ENCODE measurements around the gene SLC10A3. TPM values are rescaled to one million over a fixed set of nuclear protein-coding genes. Genes with fewer than 3 reads are reported as not detected.
A peak's percentile ranks its signal among the peaks of the same experiment; 100 is the strongest.

SLC10A3 gene, protein sequence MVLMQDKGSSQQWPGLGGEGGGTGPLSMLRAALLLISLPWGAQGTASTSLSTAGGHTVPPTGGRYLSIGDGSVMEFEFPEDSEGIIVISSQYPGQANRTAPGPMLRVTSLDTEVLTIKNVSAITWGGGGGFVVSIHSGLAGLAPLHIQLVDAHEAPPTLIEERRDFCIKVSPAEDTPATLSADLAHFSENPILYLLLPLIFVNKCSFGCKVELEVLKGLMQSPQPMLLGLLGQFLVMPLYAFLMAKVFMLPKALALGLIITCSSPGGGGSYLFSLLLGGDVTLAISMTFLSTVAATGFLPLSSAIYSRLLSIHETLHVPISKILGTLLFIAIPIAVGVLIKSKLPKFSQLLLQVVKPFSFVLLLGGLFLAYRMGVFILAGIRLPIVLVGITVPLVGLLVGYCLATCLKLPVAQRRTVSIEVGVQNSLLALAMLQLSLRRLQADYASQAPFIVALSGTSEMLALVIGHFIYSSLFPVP
- total RNA-seq (2014; rRNA removed; shearing (Covaris generic)) = 26.9 and 28.0 TPM in 2 replicates
- 32.6 and 35.8 TPM in 2 replicates for polyA plus RNA-seq (2015; cell fraction: cytosol; rRNA removed)
- 16.5 and 17.7 TPM in 2 replicates for polyA plus RNA-seq (2015; cell fraction: nucleus; rRNA removed)

DNA sequence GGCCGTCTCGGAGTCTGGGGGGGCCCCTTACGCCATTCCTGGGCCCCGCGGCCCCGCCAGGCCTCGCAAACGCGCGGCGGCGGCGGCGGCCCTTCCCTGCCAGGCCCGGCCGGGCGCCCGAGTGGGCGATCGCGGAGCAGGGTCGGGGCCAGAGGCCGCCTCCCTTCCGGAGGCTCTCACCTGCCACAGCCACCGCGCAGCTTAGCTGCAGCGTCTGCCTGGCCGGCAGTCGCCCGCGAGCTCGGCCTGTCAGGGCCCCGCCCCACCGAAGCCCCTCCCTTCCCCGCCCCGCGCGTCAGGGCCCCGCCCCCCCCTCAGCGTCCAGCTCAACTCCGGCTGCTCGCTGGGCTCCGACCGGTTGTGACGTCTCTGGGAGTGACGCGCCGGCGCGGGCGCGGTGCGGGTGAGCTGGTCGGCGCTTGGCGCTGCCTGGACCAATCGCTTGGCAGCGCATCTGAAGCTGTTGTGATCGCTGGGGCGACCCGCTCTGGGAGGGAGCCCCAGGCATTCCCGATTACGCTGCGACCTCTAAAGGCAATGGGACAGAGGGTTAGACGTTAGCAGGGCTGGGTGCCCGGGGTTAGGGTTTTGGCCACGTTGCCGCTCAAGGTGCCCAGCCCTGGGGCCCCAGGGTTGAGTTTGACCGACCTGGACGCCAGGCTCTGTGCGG is at the start of gene SLC10A3:
Gene SLC10A3 (minus strand): TSS at position 216 of the 670 bp plus-strand sequence. CDS start 1,689 bp downstream, outside the sequence.
- peak; percentile 91 for DNase-seq (ENCODE audit: low read depth)

DNA sequence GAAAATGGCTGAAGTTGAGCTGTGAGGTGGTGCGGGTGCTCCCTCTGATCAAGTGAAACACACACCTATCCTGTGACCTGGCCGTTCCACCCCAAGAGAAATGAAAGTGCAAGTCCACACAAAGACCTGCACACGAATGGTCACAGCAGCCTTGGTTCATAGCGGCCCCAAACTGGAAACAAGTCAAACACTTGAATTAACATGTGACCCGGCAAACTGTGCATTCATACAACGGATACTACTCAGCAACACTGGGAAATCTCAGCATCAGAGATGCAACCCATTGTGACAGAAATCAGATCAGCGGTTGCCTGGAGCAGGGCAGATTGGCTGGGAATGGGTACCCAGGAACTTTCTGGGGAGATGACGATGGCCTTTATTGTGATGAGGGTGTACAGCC is 48.6 kb upstream of the SLC10A3 start:
- no peak for DNase-seq (ENCODE audit: low read depth)

DNA sequence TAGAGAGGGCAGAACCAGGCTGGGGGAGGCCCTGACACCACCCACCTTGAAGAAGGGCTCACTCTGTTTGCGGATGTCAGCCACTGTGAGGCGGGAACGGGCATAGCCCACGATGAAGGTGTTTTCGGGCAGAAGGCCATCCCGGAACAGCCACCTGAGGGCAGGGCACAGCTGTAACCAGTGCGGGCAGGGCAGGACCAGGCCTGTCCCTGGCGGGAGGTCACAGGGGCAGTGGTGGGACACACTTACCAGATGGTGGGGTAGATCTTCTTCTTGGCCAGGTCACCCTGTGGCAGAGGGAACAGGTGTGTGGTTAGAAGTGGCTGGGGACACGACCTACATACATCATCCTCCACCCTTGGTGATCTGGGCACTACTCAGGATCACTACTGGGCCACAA is 45.5 kb upstream of the SLC10A3 start:
- no peak for DNase-seq (ENCODE audit: low read depth)

DNA sequence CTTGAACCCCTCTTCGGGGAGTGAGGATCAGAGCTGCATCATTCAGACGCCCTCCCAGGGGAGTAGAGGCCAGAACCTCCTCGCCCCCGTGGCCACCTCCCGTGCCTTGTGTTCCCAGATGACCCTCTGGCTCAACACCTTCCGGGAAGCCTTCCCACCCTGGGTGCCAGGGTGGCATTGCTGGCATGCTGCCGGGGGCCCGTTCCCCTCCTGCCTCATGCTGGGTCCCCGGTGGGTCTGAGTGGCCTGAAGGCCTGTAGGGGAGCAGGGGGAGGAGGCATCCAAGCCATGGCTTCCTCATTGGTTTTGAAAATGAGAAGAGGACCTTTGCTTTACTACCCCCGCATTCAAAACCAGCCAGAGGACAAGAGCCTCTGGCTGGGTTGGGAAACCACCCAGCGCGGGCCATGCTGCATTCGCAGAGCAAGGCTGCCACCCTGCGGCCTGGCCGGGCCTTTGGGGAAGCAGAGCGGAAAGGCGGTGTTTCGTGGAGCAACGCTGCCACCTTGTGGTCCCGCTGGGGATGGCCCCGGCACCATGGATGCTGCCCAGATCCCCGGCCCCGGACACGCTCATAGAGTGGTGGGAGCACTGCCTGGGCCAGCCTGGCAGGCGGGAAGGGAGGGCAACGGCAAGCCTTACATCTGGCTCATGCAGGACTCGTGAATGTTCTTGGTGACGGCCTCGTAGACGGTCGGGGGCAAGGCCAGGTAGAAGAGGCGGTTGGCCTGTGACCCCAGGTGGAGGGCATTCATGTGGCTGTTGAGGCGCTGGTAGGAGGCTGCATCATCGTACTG is 44.3 kb upstream of the SLC10A3 start:
- DNase-seq (ENCODE audit: low read depth) = peak; percentile 68

DNA sequence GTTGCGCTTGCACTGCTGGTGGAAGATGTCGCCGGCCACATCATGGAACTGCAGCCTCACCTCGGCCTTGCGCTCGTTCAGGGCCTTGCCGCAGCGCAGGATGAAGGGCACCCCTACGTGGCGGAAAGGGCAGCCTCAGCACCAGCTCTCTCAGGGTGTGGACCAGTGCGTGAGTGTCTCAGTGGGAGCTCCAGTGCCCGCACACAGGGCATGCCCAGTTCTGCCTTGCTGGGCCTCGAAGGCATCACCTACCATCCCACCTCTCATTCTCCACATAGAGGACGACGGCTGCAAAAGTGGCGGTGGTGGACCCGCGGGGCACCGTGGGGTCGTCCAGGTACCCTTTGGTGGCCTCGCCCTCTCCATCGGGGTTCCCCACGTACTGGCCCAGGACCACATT is 42.3 kb upstream of the SLC10A3 start:
- DNase-seq (ENCODE audit: low read depth) = no peak

DNA sequence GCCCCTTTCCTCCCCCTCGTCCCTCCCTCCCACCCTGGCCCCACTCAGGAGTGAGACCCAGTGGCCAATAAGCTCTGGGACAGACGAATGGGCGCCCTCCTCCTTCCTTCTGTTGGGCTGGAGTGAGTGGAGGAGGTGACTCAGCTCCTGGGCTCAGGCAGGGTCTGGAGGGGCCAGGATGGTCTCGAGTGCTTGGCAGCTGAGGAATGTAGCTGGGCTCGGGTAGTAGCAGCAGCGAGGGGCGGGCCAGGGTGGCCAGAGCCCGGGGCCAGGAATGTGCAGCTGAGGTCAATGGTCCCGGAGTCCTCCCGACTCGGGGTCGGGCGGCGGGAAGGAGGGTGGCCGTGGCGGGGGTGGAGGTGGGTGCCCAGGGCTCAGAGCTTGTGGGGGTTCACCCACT is 41.2 kb upstream of the SLC10A3 start:
- peak; percentile 31 for DNase-seq (ENCODE audit: low read depth)

DNA sequence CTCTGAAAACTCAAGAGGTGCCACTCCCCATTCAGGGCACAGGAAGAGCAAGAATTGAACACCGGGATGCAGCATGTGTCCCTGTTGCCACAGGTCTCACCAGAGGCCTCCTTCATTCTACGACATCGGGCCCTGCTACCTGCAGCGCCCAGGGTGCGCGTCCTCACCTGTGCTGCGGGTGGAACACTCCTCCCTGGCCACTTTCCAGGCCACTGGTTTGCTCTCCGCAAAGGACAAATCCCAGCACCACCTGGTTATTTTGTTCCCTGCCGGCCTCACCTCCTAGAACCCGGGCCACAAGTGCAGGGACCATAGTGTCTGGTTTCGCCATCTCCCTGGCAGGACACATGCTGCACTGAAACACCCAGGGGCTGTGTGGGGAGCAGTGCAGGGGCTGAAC is 39.9 kb upstream of the SLC10A3 start:
- DNase-seq (ENCODE audit: low read depth) = no peak

DNA sequence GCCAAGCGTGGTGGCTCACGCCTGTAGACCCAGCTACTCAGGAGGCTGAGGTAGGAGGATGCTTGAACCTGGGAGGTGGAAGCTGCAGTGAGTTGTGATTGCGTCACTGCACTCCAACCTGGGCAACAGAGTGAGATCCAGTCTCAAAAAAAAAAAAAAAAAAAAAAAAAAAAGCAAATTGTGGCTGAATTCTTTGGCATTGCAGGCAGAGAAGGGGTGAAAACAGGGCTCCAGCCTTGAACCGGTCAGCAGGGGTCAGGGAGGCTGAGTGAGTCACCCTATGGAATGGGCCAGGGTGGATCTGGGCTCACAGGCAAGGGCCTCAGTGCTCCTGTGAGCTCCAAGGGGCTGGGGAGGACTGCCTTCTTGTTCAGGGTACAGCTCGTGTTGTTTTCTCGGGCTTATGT is 38.8 kb upstream of the SLC10A3 start:
- no peak for DNase-seq (ENCODE audit: low read depth)

DNA sequence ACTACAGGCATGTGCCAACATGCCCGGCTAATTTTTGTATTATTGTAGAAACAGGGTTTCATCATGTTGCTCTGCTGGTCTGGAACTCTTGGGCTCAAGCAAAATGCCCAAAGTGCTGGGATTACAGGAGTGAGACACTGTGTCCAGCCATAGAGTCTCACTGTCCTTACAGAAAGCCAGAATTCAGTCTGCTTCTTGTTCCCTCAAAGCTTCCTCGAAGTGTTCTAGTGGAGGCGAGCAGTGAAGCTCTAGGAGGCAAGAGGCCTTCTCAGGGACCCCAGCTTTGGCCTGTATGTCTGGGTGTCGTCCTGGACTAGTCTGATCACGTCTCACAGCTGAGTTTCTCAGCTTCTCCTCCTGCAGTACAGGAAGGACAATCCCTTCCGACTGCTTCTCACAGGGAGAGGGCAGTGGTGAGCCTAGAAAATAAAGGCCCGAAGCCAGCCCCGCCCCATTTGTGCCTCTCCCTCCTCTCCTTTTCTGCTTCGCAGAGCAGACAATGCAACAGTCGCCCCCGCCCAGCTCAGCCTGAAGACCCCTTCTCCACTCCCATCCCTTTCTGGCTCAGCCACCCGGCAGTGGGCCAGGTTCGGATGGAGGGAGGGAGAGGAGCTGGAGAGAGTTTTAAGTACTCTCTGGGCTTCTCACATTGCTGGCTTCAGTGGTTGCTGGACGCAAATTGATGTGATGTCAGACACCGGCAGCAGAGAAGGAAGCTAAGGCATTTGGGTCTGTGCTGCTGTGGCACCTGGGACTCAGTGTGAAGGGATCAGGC is 36.7 kb upstream of the SLC10A3 start:
- DNase-seq (ENCODE audit: low read depth) = peak; percentile 76

DNA sequence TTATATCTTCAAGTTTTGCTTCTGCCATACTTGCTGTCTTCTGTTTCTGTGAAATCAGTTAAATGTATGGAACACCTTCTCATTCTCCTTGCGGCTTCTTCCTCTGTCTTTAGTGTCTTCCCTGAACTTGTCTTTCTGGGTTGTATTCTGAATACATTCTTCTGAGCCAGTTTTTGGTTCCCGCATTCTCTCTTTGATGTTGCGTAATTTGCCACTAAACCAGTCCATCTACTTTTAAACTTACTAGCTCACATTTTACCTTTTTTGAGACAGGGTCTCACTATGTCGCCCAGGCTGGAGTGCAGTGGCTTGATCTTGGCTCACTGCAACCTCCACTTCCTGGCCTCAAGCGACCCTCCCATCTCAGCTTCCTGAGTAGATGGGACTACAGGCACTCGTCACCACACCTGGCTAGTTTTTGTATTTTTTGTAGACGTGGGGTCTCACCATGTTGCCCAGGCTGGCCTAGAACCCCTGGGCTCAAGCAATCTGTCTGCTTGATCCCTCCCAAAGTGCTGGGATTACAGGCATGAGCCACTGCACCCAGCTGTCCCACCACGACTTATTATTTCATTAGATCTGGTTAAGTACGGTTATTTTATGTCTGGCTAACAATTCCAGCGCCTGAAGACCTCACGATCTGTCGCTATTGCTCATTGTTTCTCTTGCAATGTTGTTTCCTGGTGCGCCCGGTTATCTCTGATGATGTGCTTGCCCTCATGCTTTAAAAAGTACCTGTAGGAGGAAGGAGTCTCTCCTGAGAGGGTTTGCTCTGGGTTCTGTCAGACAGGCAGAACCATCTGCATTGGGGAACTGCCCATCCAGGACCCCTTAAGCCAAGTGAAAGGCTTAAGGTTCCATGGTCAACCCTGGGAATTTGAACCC is 35.4 kb upstream of the SLC10A3 start:
- no peak for DNase-seq (ENCODE audit: low read depth)

DNA sequence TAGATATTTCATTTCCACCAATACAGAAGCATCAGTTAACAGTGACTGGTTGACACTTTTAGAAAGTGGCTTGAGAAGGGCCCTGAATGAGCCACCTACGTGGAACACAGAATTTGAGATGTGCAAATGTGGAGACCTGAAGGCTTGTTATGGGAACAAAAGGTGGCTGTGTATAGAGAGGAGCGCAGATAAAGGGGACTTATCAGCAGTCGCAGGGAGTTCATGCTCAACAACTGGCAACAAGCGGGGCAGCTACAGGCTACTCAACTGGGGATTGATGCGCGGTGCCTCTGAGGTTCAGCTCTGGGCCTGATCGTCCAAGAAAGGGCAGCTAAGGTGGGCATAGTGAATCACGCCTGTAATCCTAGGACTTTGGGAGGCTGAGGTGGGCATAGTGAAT is 29.0 kb upstream of the SLC10A3 start:
- DNase-seq (ENCODE audit: low read depth) = no peak

DNA sequence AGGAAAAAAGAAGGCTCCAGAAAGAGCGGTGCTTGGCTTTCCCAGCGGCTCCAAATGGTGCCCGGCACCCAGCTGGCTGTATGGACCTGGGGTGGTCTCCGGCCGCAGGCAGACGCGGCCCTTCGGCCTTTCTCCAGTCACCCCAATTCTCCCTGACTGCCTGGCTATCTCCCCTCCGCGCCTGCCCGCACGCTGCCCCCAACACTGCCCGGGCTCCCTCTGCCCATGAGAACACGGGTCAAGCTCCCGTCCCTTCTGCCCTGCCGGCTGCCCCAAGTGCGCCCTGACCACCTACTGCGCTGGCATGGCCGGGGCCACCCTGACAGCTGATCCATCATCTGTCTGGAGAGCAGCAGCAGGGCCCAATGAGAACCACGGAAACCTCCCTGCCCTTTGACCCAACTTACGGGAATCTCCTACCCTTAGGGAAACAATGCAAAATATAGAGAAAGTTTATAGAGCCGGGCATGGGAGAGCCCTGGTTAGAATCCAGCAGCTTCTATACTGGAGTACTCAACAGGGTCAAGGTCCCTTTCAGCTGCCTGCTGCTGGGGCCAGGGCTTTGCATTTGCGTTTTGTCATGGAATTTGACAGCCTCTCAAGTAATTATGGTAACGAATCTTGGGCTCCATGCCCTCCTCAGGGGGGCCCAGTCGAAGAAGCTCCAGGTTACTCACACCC is 26.8 kb upstream of the SLC10A3 start:
- no peak for DNase-seq (ENCODE audit: low read depth)

DNA sequence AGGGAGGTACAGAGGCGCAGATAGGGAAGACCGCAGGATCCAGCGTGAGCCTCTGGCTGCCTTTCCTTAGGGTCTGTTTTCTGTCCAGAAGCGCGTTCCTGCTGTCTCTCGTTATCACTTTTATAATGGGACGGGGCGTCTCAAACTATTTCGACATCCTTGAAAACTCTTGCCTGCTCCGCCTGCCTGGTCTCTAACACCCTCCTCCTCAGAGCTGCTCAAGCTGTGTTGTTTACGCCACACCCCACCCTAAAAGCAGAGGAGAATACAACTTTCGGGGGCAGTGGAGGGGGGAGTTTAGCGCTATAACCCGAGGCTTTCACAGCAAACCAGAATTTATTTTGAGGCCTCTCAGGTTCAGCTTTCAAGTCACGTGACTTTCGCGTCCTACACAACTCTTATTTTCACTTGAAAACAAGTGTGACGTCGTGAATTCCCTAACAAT is 26.2 kb upstream of the SLC10A3 start:
- DNase-seq (ENCODE audit: low read depth) = no peak

DNA sequence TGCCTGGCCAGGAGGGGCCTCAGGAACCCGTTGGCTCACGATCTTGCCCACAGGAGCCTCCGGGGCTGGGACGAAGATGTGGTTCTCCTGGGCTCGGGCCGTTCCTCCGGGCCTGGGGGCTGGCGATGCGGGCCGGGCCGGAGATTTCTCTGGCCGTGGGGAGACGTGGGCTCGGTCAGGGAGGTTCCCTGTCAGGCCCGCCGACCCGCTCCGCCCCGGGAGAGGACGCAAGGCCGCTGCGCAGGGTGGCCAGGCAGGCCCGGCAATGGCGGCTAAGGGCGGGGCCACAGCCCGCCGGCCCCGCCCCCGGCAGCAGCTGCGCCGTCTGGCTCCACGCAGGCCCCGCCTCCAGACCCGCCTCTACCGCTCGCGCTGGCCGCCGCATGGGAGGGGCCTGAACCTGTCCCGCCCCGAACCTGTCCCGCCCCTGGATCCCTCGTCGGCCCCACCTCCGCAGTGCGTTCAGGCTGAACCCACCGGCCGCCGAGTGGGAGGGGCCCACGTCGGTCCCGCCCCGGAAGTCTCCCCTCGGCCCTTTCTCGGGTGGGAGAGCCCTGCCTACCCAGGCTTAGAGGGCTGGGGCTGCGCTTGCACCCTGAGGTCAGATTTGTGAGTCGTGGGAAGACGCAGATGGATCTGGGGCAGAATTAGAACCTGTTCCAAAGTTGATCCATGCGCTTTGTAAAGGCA is 25.7 kb upstream of the SLC10A3 start, which contains the start of gene FAM3A:
Gene FAM3A (minus strand): TSS at position 267 of the 690 bp plus-strand sequence. CDS start 460 bp downstream, outside the sequence.
- DNase-seq (ENCODE audit: low read depth) = peak; percentile 78

DNA sequence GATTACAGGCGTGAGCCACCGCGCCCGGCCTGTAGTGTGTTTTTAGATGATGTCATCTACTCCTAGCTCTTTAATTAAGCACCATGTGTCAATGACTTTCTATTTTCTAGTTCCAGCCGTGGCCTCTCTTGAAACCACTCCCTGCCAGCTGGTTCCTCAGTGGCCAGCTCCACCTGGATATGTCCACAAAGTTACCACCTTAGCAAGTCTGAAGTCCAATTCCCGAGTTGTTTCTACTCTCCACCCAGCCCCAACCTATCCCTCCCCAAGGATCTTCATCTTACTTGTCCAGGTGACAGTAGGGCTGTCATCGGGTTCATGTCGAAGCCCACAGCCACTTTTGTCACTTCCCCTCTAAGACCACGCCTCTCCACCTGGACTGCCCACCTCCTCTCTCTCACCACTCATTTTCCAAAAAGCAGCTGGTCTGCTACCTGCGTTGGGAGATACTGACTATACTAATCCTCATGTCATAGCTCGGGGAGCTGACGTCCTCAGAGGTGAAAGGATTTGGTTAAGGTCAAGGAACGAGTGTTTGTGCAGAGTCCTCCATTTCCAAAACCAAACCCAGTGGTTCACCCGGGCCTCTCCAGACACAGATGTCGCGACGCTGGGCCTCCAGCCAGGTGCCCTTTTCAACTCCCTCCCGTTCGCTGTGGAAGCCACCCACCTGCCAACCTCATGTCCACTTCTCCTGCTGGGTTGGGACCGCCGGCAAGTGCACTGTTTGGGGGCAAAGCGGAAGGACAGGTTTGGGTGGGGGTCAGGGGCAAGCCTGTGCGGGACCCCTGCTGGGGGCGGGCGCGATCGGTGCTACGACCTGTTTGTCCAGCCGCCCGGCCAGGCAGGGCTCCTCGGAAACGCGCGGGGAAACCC is 24.9 kb upstream of the SLC10A3 start:
- DNase-seq (ENCODE audit: low read depth) = no peak

DNA sequence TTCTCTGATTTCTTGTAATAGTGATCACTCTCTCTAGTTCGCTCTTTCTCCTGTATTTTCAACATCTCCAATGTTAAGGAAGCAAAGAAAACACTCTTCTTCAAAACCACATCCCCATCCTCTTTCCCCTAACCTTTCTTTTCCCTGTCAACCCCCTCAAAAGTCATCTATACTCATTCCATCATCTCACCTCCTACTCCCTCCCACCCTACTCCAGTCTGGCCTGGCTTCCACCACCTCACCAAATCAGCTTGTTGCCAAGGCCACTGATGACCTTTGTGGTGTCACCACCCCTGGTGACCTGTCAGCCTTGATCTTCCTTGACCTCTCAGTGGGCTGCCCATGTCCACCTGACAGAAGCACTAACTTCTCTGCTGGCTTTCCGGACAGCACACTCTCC is 23.3 kb upstream of the SLC10A3 start:
- DNase-seq (ENCODE audit: low read depth) = no peak

DNA sequence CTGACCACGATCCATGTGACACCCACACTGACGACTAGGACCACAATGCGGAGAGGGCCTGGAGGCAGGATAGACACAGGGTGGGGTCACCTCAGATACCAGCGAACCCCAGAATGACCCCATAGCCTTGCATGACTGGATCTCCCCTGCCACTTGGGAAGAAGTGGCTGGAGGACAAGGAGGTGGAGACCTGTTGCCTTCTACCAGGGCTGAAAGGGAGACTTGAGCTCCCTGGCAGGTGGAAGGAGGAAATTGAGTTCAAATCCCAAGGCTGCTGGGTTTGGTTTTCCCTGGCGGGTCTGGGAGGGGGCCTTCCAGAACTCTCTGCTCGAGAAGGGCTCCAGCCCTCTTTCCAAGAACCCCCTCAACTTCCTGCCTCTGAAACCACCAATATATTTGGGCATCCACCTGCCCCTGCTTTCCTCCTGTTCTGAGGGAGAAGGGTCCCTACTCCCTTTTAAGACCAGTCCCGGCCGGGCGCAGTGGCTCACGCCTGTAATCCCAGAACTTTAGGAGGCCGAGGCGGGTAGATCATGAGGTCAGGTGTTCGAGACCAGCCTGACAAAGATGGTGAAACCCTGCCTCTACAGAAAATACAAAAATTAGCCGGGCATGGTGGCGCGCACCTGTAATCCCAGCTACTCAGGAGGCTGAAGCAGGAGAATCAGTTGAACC is 22.6 kb upstream of the SLC10A3 start:
- no peak for DNase-seq (ENCODE audit: low read depth)

Data from HT1080 (cell line).